HCT116 (cell line): ENCODE results near the gene DAPK2. TPM values are rescaled to one million over a fixed set of nuclear protein-coding genes. Genes with fewer than 3 reads are reported as not detected.

Experiments used
- ATAC-seq: fragments of 200-7000 bp; cut with Tn5 transposase; 2 replicates; pipeline ENCODE4 v1.9.1; 2020; ENCODE audit warnings: mild to moderate bottlenecking, moderate library complexity
- BruUV-seq: library from RNA; stranded (reverse); fragments of 400-500 nt; replicated peaks from 2 replicates; lab custom pipeline; 2021; lab: Mats Ljungman, UMichigan
- CTCF ChIA-PET: fragments of 300-600 bp; sonication (Branson Sonifier 250); formaldehyde crosslinking; loops from one replicate; lab custom pipeline; 2021; ENCODE audit warnings: antibody characterized with exemption; lab: Charles Lee
- POLR2A ChIA-PET: fragments of 300-600, 350-600 bp; sonication (Branson Sonifier 250); formaldehyde crosslinking; loops from one replicate; lab custom pipeline; 2021; ENCODE audit warnings: antibody characterized with exemption; lab: Charles Lee
- RAD21 ChIA-PET, 2 experiments: fragments of 300-600 bp; sonication (Branson Sonifier 250); formaldehyde crosslinking; loops; one replicate each; lab custom pipeline; 2023; ENCODE audit warnings: low total read pairs in 2 of 2; ENCODE audit not compliant: uncharacterized antibody in 2 of 2, unreplicated experiment in 2 of 2, low non-redundant PET in 1 of 2; lab: Charles Lee
- DNase-seq: peaks from one replicate; pipeline ENCODE4 v3.0.0-alpha.2; 2010; ENCODE audit warnings: low read depth, low spot score
- H2AFZ ChIP-seq: fragments of 200-600 bp; shearing (Covaris generic), sonication (generic); 2 replicates; pipeline ENCODE4 v1.6.1; 2017; ENCODE audit warnings: low read depth, mixed run types, mixed read lengths, antibody characterized with exemption, low read length; ENCODE audit not compliant: poor library complexity, severe bottlenecking
- H3K27ac ChIP-seq: 2 replicates; pipeline ENCODE4 v1.5.1; 2012; ENCODE audit warnings: low read depth, low read length
- H3K27me3 ChIP-seq: fragments of 200-600 bp; sonication (generic); 2 replicates; pipeline ENCODE4 v1.6.1; 2016; ENCODE audit warnings: mixed run types, low read length, mixed read lengths; ENCODE audit not compliant: insufficient read depth
- H3K36me3 ChIP-seq, 2 experiments: fragments of 200-500 bp in 1 of 2; fragments of 200-600 bp in 1 of 2; sonication (Bioruptor generic) in 1 of 2; sonication (generic) in 1 of 2; 2 replicates each; pipeline versions ENCODE4 v1.5.1 to v1.6.1; 2014 to 2016; ENCODE audit warnings: low read length in 2 of 2, inconsistent platforms in 1 of 2, mixed read lengths in 1 of 2, mixed run types in 1 of 2; ENCODE audit not compliant: insufficient read depth in 2 of 2, control insufficient read depth in 1 of 2
- H3K4me1 ChIP-seq, 2 experiments: fragments of 200-600 bp in 1 of 2; sonication (generic) in 1 of 2; 2 replicates each; pipeline versions ENCODE4 v1.5.1 to v1.6.1; 2012 to 2017; ENCODE audit warnings: low read length in 2 of 2, inconsistent platforms in 1 of 2, mild to moderate bottlenecking in 1 of 2, mixed read lengths in 1 of 2, mixed run types in 1 of 2, moderate library complexity in 1 of 2; ENCODE audit not compliant: insufficient read depth in 2 of 2, control insufficient read depth in 1 of 2
- H3K4me2 ChIP-seq: fragments of 200-600 bp; sonication (generic); 2 replicates; pipeline ENCODE4 v1.6.1; 2017; ENCODE audit warnings: mixed run types, low read length, mixed read lengths
- H3K4me3 ChIP-seq, 2 experiments: fragments of 200-600 bp in 1 of 2; sonication (generic) in 1 of 2; replicated peaks in 1 of 2; 2 replicates each; pipeline ENCODE4 v1.5.1; 2011 to 2016; ENCODE audit warnings: low read length in 2 of 2, control low read depth in 1 of 2, low read depth in 1 of 2, mild to moderate bottlenecking in 1 of 2, mixed read lengths in 1 of 2, mixed run types in 1 of 2
- H3K79me2 ChIP-seq: fragments of 200-600 bp; sonication (generic); 2 replicates; pipeline ENCODE4 v1.6.1; 2017; ENCODE audit warnings: mild to moderate bottlenecking, mixed run types, low read length, moderate library complexity, mixed read lengths; ENCODE audit not compliant: insufficient read depth
- H3K9ac ChIP-seq: fragments of 200-600 bp; sonication (generic); 2 replicates; pipeline ENCODE4 v1.6.1; 2016; ENCODE audit warnings: low read length, mixed read lengths
- H3K9me2 ChIP-seq: fragments of 200-600 bp; sonication (generic), shearing (Covaris generic); 2 replicates; pipeline ENCODE4 v1.6.1; 2017; ENCODE audit warnings: mixed run types, mild to moderate bottlenecking, moderate library complexity; ENCODE audit not compliant: insufficient read depth
- H3K9me3 ChIP-seq, 2 experiments: fragments of 200-500 bp in 1 of 2; fragments of 200-600 bp in 1 of 2; sonication (Bioruptor generic) in 1 of 2; sonication (generic) in 1 of 2; 2 replicates each; pipeline ENCODE4 v1.6.1; 2014 to 2017; ENCODE audit warnings: low read length in 2 of 2, mixed read lengths in 2 of 2, inconsistent platforms in 1 of 2, low read depth in 1 of 2, mild to moderate bottlenecking in 1 of 2, mixed run types in 1 of 2, moderate library complexity in 1 of 2; ENCODE audit not compliant: control insufficient read depth in 1 of 2, insufficient read depth in 1 of 2
- H4K20me1 ChIP-seq: fragments of 200-600 bp; sonication (generic), shearing (Covaris generic); 2 replicates; pipeline ENCODE4 v1.6.1; 2017; ENCODE audit warnings: mixed run types, mild to moderate bottlenecking, moderate library complexity; ENCODE audit not compliant: insufficient read depth
- ATF3 ChIP-seq: IDR thresholded peaks from 2 replicates; pipeline ENCODE4 v1.6.1; 2012
- CBX3 ChIP-seq: IDR thresholded peaks from 2 replicates; pipeline ENCODE4 v1.6.1; 2012; ENCODE audit warnings: low read depth
- CEBPB ChIP-seq: IDR thresholded peaks from 2 replicates; pipeline ENCODE4 v1.6.1; 2012; ENCODE audit warnings: low read depth
- EGR1 ChIP-seq: IDR thresholded peaks from 2 replicates; pipeline ENCODE4 v1.6.1; 2012; ENCODE audit warnings: low read depth
- EZH2phosphoT487 ChIP-seq: fragments of 200-600 bp; IDR thresholded peaks from 2 replicates; pipeline ENCODE4 v1.6.1; 2018; ENCODE audit warnings: antibody characterized with exemption, borderline replicate concordance
- FOSL1 ChIP-seq: IDR thresholded peaks from 2 replicates; pipeline ENCODE4 v1.6.1; 2012; ENCODE audit warnings: low read depth
- JUND ChIP-seq: IDR thresholded peaks from 2 replicates; pipeline ENCODE4 v1.6.1; 2012
- POLR2AphosphoS5 ChIP-seq: IDR thresholded peaks from 2 replicates; pipeline ENCODE4 v1.6.1; 2011; ENCODE audit warnings: mild to moderate bottlenecking, low read depth, low read length, moderate library complexity
- SIN3A ChIP-seq: IDR thresholded peaks from 2 replicates; pipeline ENCODE4 v1.6.1; 2012; ENCODE audit warnings: low read depth
- SRF ChIP-seq: IDR thresholded peaks from 2 replicates; pipeline ENCODE4 v1.6.1; 2012; ENCODE audit warnings: low read depth
- YY1 ChIP-seq: IDR thresholded peaks from 2 replicates; pipeline ENCODE4 v1.6.1; 2011; ENCODE audit warnings: low read length, low read depth, moderate library complexity, mild to moderate bottlenecking; ENCODE audit not compliant: insufficient replicate concordance; ENCODE audit errors: extremely low read depth
- ZFX ChIP-seq: fragments of 450-650 bp; IDR thresholded peaks from 2 replicates; pipeline ENCODE4 v1.6.1; 2017
- ZNF274 ChIP-seq: fragments of 200-500 bp; sonication (Bioruptor generic); IDR thresholded peaks from 2 replicates; pipeline ENCODE4 v1.6.1; 2014; ENCODE audit warnings: mild to moderate bottlenecking, low read depth, low read length, inconsistent platforms
- intact Hi-C: fragments of 100-400 bp; cut with micrococcal nuclease; formaldehyde crosslinking; loops from 2 replicates; pipeline ENCODE4 v1.10.0; 2022
- total RNA-seq: library from RNA; stranded (reverse); gene quantifications from one replicate; pipeline ENCODE4 v1.2.1, GENCODE V29; 2021; ENCODE audit not compliant: unreplicated experiment
- TF ChIP-seq, protein P1 (sequence below): IDR thresholded peaks from 2 replicates; pipeline ENCODE4 v1.6.1; 2012; ENCODE audit warnings: low read depth

DAPK2 gene
- total RNA-seq, 1 experiment from 2014 or later, result 4.8 TPM

DNA sequence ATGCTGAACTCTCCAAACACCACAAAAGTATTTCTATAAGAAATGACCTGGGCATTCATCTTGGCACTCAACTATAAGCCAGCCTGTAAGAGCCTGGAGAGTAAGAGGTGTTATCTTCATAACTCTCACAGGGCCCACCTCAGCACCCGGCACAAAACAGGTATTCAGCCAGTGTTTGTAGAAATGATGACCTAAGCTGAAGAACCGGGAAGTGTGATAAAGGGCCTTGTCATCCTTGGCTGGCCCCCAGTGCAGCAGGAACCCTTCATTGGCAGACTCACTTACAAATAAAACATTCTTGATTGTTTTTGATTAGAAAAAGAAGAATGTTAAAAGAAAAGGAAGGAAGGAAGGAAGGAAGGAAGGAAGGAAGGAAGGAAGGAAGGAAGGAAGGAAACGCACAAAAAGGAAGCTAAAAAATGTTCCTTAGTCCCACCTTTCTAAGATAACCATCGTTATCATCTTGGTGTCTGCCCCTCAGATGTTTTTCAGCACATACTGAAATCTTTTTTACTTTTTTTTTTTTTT is 52.1 kb downstream of the DAPK2 start:
- Histone ChIP-seq H3K27ac (no peak overlapping the region), H4K20me1 (no peaks in the 10 kb centered on the region), H3K4me2 (no peak overlapping the region), H3K9me2 (no peaks in the 10 kb centered on the region), H3K36me3 (no peaks in the 10 kb centered on the region), H3K9me3 (no peaks in the 10 kb centered on the region), H3K27me3 (0 out of 2 replicates have a peak, but pooled peaks cover under 1% of the 10 kb centered on the region), H3K9ac (no peak overlapping the region), H2AFZ (no peak overlapping the region), H3K4me1 (no peaks in the 10 kb centered on the region), H3K4me3 (no peak overlapping the region), H3K79me2 (no peaks in the 10 kb centered on the region)
- intact Hi-C loops, result no loop called here
- ATAC-seq, result no peak
- ChIA-PET CTCF (no interaction called here), POLR2A (no interaction called here), RAD21 (no interaction called here)
- DNase-seq, result no peak
- BruUV-seq, result no TSS peak
- TF ChIP-seq YY1 (no peak), ZNF274 (no peak), SIN3A (no peak), SRF (no peak), POLR2AphosphoS5 (no peak), ATF3 (no peak), EGR1 (no peak), CEBPB (no peak), JUND (no peak), ZFX (no peak), CBX3 (no peak), FOSL1 (no peak), EZH2phosphoT487 (no peak)
- TF ChIP-seq, protein P1, sequence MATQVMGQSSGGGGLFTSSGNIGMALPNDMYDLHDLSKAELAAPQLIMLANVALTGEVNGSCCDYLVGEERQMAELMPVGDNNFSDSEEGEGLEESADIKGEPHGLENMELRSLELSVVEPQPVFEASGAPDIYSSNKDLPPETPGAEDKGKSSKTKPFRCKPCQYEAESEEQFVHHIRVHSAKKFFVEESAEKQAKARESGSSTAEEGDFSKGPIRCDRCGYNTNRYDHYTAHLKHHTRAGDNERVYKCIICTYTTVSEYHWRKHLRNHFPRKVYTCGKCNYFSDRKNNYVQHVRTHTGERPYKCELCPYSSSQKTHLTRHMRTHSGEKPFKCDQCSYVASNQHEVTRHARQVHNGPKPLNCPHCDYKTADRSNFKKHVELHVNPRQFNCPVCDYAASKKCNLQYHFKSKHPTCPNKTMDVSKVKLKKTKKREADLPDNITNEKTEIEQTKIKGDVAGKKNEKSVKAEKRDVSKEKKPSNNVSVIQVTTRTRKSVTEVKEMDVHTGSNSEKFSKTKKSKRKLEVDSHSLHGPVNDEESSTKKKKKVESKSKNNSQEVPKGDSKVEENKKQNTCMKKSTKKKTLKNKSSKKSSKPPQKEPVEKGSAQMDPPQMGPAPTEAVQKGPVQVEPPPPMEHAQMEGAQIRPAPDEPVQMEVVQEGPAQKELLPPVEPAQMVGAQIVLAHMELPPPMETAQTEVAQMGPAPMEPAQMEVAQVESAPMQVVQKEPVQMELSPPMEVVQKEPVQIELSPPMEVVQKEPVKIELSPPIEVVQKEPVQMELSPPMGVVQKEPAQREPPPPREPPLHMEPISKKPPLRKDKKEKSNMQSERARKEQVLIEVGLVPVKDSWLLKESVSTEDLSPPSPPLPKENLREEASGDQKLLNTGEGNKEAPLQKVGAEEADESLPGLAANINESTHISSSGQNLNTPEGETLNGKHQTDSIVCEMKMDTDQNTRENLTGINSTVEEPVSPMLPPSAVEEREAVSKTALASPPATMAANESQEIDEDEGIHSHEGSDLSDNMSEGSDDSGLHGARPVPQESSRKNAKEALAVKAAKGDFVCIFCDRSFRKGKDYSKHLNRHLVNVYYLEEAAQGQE, result no peak
